Endodermal cell (in vitro differentiated cells): ENCODE data around the gene PDZK1. TPM values are rescaled to one million over a fixed set of nuclear protein-coding genes. Genes with fewer than 3 reads are reported as not detected.

Source experiments
- DNase-seq: peaks from one replicate; pipeline ENCODE4 v3.0.0-alpha.2; 2017
- H3K27ac ChIP-seq: 2 replicates; pipeline ENCODE4 v1.5.1; 2013; ENCODE audit warnings: mild to moderate bottlenecking, low read depth, low read length, moderate library complexity
- H3K27me3 ChIP-seq: 2 replicates; pipeline ENCODE4 v1.6.1; 2013; ENCODE audit warnings: mild to moderate bottlenecking, low read length, moderate library complexity; ENCODE audit not compliant: insufficient read depth, control insufficient read depth, poor library complexity, severe bottlenecking
- H3K36me3 ChIP-seq: 2 replicates; pipeline ENCODE4 v1.7.0; 2013; ENCODE audit warnings: mild to moderate bottlenecking, low read length, moderate library complexity; ENCODE audit not compliant: control insufficient read depth, insufficient read depth
- H3K4me1 ChIP-seq: one replicate; pipeline ENCODE4 v1.7.0; 2013; ENCODE audit warnings: low read length; ENCODE audit not compliant: control insufficient read depth, insufficient read depth
- H3K4me3 ChIP-seq: 2 replicates; pipeline ENCODE4 v1.5.1; 2013; ENCODE audit warnings: mild to moderate bottlenecking, low read length, moderate library complexity
- H3K9ac ChIP-seq: 2 replicates; pipeline ENCODE4 v1.6.1; 2013; ENCODE audit warnings: mild to moderate bottlenecking, low read length, moderate library complexity; ENCODE audit not compliant: poor library complexity, severe bottlenecking; ENCODE audit errors: extremely low read depth
- H3K9me3 ChIP-seq: 2 replicates; pipeline ENCODE4 v1.6.1; 2013; ENCODE audit warnings: mild to moderate bottlenecking, low read length, moderate library complexity; ENCODE audit not compliant: control insufficient read depth
- H3K27ac Mint-ChIP-seq: 2 replicates; pipeline ENCODE4 v1.8.0; 2020; ENCODE audit warnings: mixed read lengths
- H3K27me3 Mint-ChIP-seq: 2 replicates; pipeline ENCODE4 v1.8.0; 2021; ENCODE audit warnings: mild to moderate bottlenecking, mixed read lengths; ENCODE audit not compliant: insufficient read depth
- H3K36me3 Mint-ChIP-seq: 2 replicates; pipeline ENCODE4 v1.8.0; 2020; ENCODE audit warnings: low read depth, mixed read lengths
- H3K4me1 Mint-ChIP-seq: 2 replicates; pipeline ENCODE4 v1.8.0; 2020; ENCODE audit warnings: mixed read lengths
- H3K4me3 Mint-ChIP-seq: 2 replicates; pipeline ENCODE4 v1.8.0; 2020; ENCODE audit warnings: mild to moderate bottlenecking, moderate library complexity, mixed read lengths
- H3K9me3 Mint-ChIP-seq: 2 replicates; pipeline ENCODE4 v1.8.0; 2020; ENCODE audit warnings: mild to moderate bottlenecking, mixed read lengths
- CTCF ChIP-seq: fragments of 200-600 bp; sonication (generic); conservative IDR thresholded peaks from 2 replicates; pipeline ENCODE4 v1.5.0; 2021; ENCODE audit warnings: antibody characterized with exemption, mild to moderate bottlenecking
- WGBS, 2 experiments: methylation state at CpG; one replicate each; pipeline versions ENCODE4 v1.1.5 to v1.1.7; 2013; ENCODE audit warnings: missing lambda C conversion rate in 2 of 2, mixed read lengths in 1 of 2; ENCODE audit not compliant: insufficient coverage in 1 of 2, insufficient read length in 1 of 2; 5-methylcytosine and 5-hydroxymethylcytosine counted together
- total RNA-seq, 2 donors: library from RNA; stranded (reverse); fragmentation: NEBNext Ultra II Directional in 1 of 2; extraction: Animal tissue kit (Norgen Biotek cat#: 25700) in 1 of 2; gene quantifications; 2 replicates in 1 of 2; 3 replicates in 1 of 2; pipeline ENCODE4 v1.2.1, GENCODE V29; 2021

PDZK1 gene
- total RNA-seq, 2 donors from 2014 or later: 47.2 to 51.8 TPM

- WGBS, 2 experiments: 90 to 91% methylated on average over 2 to 5 of the region's 5 CpGs
- DNase-seq: no peak
- Histone ChIP-seq H3K4me3 (no peak overlapping the region), H3K4me1 (peaks cover 6% of the 10 kb centered on the region), H3K27ac (no peak overlapping the region), H3K27me3 (no peaks in the 10 kb centered on the region), H3K9me3 (no peaks in the 10 kb centered on the region), H3K36me3 (peaks cover 26% of the 10 kb centered on the region), H3K9ac (no peak overlapping the region)
- Mint-ChIP-seq H3K27ac (no peak overlapping the region), H3K4me1 (peaks cover 35% of the 10 kb centered on the region), H3K27me3 (no peaks in the 10 kb centered on the region), H3K9me3 (no peaks in the 10 kb centered on the region), H3K36me3 (peaks cover 31% of the 10 kb centered on the region), H3K4me3 (no peak overlapping the region)
- TF ChIP-seq CTCF: no peak
Observed at GRCh38 chr1:145695821-145696629, 11.1 kb downstream of the PDZK1 start.

GRCh38 chr1:145692785-145693443 lies 14.3 kb downstream of the PDZK1 start:
- Histone ChIP-seq H3K27ac (no peak overlapping the region), H3K9me3 (no peaks in the 10 kb centered on the region), H3K27me3 (no peaks in the 10 kb centered on the region), H3K36me3 (peaks cover 33% of the 10 kb centered on the region), H3K4me3 (no peak overlapping the region), H3K9ac (no peak overlapping the region), H3K4me1 (peaks cover 21% of the 10 kb centered on the region)
- peaks cover 34% of the 10 kb centered on the region for H3K36me3 Mint-ChIP-seq
- no peak for DNase-seq
- no peak overlapping the region for H3K27ac Mint-ChIP-seq
- H3K4me3 Mint-ChIP-seq: no peak overlapping the region
- no peak for TF ChIP-seq CTCF
- 94 to 97% methylated on average over 9 to 11 of the region's 11 CpGs for WGBS, 2 experiments
- H3K9me3 Mint-ChIP-seq: no peaks in the 10 kb centered on the region
- no peaks in the 10 kb centered on the region for H3K27me3 Mint-ChIP-seq
- H3K4me1 Mint-ChIP-seq: peaks cover 60% of the 10 kb centered on the region

- peak; percentile 72 for DNase-seq
- Histone ChIP-seq H3K9me3 (no peaks in the 10 kb centered on the region), H3K4me3 (no peak overlapping the region), H3K27ac (no peak overlapping the region), H3K36me3 (peaks cover 42% of the 10 kb centered on the region), H3K9ac (no peak overlapping the region), H3K4me1 (peaks cover 20% of the 10 kb centered on the region), H3K27me3 (no peaks in the 10 kb centered on the region)
- 79 to 89% methylated on average over 3 to 5 of the region's 5 CpGs for WGBS, 2 experiments
- Mint-ChIP-seq H3K9me3 (no peaks in the 10 kb centered on the region), H3K36me3 (peaks cover 34% of the 10 kb centered on the region), H3K27me3 (no peaks in the 10 kb centered on the region), H3K27ac (no peak overlapping the region), H3K4me1 (peaks cover 50% of the 10 kb centered on the region), H3K4me3 (no peak overlapping the region)
- no peak for TF ChIP-seq CTCF
Observed at GRCh38 chr1:145690587-145691558, 16.3 kb downstream of the PDZK1 start.
